ENCODE results near the gene MSRB1. TPM values are rescaled to one million over a fixed set of nuclear protein-coding genes. Genes with fewer than 3 reads are reported as not detected.

The MSRB1 gene
- total and polyA plus RNA-seq, 2 of the 13 experiments (the other 11 are each of a cell fraction or from before 2014, with no cell fraction given), result 32.1 to 75.4 TPM

DNA sequence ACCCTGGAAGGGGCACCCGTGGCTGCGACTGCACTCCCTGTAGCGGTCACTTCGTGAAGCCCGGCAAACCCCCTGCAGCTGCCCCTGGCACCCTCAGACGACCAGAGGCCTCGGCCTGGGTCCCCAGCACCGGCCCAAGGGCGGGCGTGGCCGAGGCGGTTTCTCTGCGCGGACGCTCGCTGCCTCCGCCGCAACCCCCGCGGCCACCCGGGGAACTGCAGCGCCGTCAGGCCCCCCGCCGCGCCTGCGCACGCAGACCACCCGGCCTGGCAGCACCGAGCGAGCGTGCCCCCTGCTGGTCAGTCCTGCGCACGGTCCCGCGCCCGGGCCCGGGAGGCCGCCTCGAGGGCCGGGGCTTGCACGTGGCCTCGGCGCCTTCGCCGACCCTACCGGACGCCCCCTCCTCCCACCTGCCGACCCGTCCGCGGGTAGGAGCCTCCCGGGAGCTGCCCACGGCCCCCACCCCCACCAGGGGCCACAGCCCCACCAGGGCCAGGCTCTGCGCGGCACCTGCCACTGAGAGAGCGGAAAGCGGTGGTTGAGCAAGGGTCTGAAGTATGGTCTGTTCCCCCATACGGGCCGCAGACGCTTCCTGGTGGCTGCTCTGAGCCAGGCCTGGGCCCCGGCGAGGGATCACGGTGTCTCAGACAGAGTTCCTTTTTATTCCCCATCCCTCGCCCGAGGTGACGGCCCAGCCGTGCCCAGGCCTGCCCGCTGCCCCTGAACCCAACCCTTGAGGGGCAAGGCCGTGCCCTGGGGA, 13.2 kb downstream of the MSRB1 start (continued):
- TF ChIP-seq KLF16 (CRISPR knock-in tag; IDR thresholded peaks at IDR 0.05) (no peak; a peak in 1 of 4 replicates), NONO (IDR thresholded peaks at IDR 0.05) (no peak), NONO (CRISPR knock-in tag; conservative IDR thresholded peaks at IDR 0.05) (peak; percentile 90), ARNT (IDR thresholded peaks at IDR 0.05) (no peak), ZNF296 (CRISPR knock-in tag; conservative IDR thresholded peaks at IDR 0.05) (no peak), MIXL1 (CRISPR knock-in tag; IDR thresholded peaks at IDR 0.05) (no peak), MTA1 (CRISPR knock-in tag; IDR thresholded peaks at IDR 0.05; ENCODE audit: borderline replicate concordance) (peak; percentile 71; the same call in 1 of the 2 replicates), FOXA1 (IDR thresholded peaks at IDR 0.05) (no peak), FOXA1 (CRISPR knock-in tag; IDR thresholded peaks at IDR 0.05) (no peak)
- TF ChIP-seq, protein P1, sequence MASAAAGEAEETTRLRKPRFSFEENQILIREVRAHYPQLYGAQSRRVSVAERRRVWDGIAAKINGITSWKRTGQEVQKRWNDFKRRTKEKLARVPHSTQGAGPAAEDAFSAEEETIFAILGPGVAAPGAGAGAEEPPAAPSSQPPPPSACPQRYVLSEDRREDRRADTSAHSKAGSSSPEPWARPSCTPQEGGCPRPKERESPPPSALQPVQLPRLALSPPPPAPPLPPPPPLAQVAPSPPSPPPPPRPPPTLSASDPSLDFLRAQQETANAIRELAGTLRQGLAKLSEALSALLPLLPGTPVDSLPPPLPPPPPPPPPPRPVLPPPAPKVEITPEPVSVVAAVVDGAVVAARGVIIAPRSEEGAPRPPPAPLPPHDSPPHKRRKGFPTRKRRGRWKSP (CRISPR knock-in tag; IDR thresholded peaks at IDR 0.05), result no peak; the same call in 1 of the 2 replicates
- TF ChIP-seq, protein P2, sequence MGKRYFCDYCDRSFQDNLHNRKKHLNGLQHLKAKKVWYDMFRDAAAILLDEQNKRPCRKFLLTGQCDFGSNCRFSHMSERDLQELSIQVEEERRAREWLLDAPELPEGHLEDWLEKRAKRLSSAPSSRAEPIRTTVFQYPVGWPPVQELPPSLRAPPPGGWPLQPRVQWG (CRISPR knock-in tag; IDR thresholded peaks at IDR 0.05; ENCODE audit: borderline replicate concordance, low read depth), result no peak
- TF ChIP-seq, protein P3, sequence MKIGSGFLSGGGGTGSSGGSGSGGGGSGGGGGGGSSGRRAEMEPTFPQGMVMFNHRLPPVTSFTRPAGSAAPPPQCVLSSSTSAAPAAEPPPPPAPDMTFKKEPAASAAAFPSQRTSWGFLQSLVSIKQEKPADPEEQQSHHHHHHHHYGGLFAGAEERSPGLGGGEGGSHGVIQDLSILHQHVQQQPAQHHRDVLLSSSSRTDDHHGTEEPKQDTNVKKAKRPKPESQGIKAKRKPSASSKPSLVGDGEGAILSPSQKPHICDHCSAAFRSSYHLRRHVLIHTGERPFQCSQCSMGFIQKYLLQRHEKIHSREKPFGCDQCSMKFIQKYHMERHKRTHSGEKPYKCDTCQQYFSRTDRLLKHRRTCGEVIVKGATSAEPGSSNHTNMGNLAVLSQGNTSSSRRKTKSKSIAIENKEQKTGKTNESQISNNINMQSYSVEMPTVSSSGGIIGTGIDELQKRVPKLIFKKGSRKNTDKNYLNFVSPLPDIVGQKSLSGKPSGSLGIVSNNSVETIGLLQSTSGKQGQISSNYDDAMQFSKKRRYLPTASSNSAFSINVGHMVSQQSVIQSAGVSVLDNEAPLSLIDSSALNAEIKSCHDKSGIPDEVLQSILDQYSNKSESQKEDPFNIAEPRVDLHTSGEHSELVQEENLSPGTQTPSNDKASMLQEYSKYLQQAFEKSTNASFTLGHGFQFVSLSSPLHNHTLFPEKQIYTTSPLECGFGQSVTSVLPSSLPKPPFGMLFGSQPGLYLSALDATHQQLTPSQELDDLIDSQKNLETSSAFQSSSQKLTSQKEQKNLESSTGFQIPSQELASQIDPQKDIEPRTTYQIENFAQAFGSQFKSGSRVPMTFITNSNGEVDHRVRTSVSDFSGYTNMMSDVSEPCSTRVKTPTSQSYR (CRISPR knock-in tag; IDR thresholded peaks at IDR 0.05; ENCODE audit: borderline replicate concordance), result peak; percentile 40; the same call in 1 of the 2 replicates
- TF ChIP-seq, protein P4, sequence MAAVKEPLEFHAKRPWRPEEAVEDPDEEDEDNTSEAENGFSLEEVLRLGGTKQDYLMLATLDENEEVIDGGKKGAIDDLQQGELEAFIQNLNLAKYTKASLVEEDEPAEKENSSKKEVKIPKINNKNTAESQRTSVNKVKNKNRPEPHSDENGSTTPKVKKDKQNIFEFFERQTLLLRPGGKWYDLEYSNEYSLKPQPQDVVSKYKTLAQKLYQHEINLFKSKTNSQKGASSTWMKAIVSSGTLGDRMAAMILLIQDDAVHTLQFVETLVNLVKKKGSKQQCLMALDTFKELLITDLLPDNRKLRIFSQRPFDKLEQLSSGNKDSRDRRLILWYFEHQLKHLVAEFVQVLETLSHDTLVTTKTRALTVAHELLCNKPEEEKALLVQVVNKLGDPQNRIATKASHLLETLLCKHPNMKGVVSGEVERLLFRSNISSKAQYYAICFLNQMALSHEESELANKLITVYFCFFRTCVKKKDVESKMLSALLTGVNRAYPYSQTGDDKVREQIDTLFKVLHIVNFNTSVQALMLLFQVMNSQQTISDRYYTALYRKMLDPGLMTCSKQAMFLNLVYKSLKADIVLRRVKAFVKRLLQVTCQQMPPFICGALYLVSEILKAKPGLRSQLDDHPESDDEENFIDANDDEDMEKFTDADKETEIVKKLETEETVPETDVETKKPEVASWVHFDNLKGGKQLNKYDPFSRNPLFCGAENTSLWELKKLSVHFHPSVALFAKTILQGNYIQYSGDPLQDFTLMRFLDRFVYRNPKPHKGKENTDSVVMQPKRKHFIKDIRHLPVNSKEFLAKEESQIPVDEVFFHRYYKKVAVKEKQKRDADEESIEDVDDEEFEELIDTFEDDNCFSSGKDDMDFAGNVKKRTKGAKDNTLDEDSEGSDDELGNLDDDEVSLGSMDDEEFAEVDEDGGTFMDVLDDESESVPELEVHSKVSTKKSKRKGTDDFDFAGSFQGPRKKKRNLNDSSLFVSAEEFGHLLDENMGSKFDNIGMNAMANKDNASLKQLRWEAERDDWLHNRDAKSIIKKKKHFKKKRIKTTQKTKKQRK (IDR thresholded peaks at IDR 0.05; ENCODE audit: low read length), result no peak
- TF ChIP-seq, protein P5, sequence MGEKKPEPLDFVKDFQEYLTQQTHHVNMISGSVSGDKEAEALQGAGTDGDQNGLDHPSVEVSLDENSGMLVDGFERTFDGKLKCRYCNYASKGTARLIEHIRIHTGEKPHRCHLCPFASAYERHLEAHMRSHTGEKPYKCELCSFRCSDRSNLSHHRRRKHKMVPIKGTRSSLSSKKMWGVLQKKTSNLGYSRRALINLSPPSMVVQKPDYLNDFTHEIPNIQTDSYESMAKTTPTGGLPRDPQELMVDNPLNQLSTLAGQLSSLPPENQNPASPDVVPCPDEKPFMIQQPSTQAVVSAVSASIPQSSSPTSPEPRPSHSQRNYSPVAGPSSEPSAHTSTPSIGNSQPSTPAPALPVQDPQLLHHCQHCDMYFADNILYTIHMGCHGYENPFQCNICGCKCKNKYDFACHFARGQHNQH (CRISPR knock-in tag; IDR thresholded peaks at IDR 0.05), result peak; percentile 24; the same call in 1 of the 2 replicates
- TF ChIP-seq, protein P6, sequence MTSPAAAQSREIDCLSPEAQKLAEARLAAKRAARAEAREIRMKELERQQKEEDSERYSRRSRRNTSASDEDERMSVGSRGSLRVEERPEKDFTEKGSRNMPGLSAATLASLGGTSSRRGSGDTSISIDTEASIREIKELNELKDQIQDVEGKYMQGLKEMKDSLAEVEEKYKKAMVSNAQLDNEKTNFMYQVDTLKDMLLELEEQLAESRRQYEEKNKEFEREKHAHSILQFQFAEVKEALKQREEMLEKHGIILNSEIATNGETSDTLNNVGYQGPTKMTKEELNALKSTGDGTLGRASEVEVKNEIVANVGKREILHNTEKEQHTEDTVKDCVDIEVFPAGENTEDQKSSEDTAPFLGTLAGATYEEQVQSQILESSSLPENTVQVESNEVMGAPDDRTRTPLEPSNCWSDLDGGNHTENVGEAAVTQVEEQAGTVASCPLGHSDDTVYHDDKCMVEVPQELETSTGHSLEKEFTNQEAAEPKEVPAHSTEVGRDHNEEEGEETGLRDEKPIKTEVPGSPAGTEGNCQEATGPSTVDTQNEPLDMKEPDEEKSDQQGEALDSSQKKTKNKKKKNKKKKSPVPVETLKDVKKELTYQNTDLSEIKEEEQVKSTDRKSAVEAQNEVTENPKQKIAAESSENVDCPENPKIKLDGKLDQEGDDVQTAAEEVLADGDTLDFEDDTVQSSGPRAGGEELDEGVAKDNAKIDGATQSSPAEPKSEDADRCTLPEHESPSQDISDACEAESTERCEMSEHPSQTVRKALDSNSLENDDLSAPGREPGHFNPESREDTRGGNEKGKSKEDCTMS (CRISPR knock-in tag; conservative IDR thresholded peaks at IDR 0.05), result no peak

All from HepG2 (cell line).